B cell (primary cell): Measurements from ENCODE around the gene FBXO8. TPM values are rescaled to one million over a fixed set of nuclear protein-coding genes. Genes with fewer than 3 reads are reported as not detected.
"Not testable (repeated sequence)": the region's sequence is repeated elsewhere in the genome, so short reads cannot be mapped to it uniquely, and the experiment has no call there.

Source experiments
- ATAC-seq: fragments of 200-7000 bp; cut with Tn5 transposase; one replicate; pipeline ENCODE4 v1.10.0; 2021; ENCODE audit warnings: low read depth, mild to moderate bottlenecking, moderate number of reproducible peaks, moderate library complexity
- CTCF ChIA-PET: fragments of 350-600 bp; sonication (Branson Sonifier 250); formaldehyde crosslinking; loops from one replicate; lab custom pipeline; 2021; ENCODE audit warnings: antibody characterized with exemption, inconsistent platforms; lab: Charles Lee
- POLR2A ChIA-PET: fragments of 350-600 bp; sonication (Branson Sonifier 250); formaldehyde crosslinking; loops from one replicate; lab custom pipeline; 2021; ENCODE audit warnings: antibody characterized with exemption; lab: Charles Lee
- DNase-seq: peaks from one replicate; pipeline ENCODE4 v3.0.0; 2013
- H2AFZ ChIP-seq: 2 replicates; pipeline ENCODE4 v1.6.1; 2012; ENCODE audit warnings: mild to moderate bottlenecking, low read depth, low read length; ENCODE audit not compliant: insufficient read depth, poor library complexity, severe bottlenecking
- H3K27ac ChIP-seq, 2 donors: 1 replicate in 1 of 2; 2 replicates in 1 of 2; pipeline ENCODE4 v1.5.1; 2012 to 2013; ENCODE audit warnings: low read length in 2 of 2, mild to moderate bottlenecking in 2 of 2, moderate library complexity in 1 of 2
- H3K27me3 ChIP-seq, 4 experiments: fragments of 200-600 bp in 1 of 4; sonication (generic) in 1 of 4; replicated peaks in 1 of 4; 1 replicate in 2 of 4; 2 replicates in 2 of 4; pipeline versions ENCODE4 v1.6.1 to v1.7.0; 2013 to 2016; ENCODE audit warnings: low read length in 3 of 4, mild to moderate bottlenecking in 2 of 4, mixed read lengths in 1 of 4, moderate library complexity in 1 of 4; ENCODE audit not compliant: insufficient read depth in 4 of 4, control insufficient read depth in 3 of 4; ENCODE audit errors: control extremely low read depth in 1 of 4
- H3K36me3 ChIP-seq, 2 experiments: replicated peaks in 1 of 2; 1 replicate in 1 of 2; 2 replicates in 1 of 2; pipeline versions ENCODE4 v1.6.1 to v1.7.1; 2013; ENCODE audit warnings: low read length in 1 of 2; ENCODE audit not compliant: insufficient read depth in 2 of 2, control insufficient read depth in 1 of 2; ENCODE audit errors: control extremely low read depth in 1 of 2, extremely low read depth in 1 of 2
- H3K4me1 ChIP-seq, 2 donors: fragments of 200-600 bp in 1 of 2; sonication (generic) in 1 of 2; 1 replicate in 1 of 2; 2 replicates in 1 of 2; pipeline versions ENCODE4 v1.5.1 to v1.6.1; 2013 to 2017; ENCODE audit warnings: low read length in 2 of 2; ENCODE audit not compliant: control insufficient read depth in 2 of 2, insufficient read depth in 2 of 2
- H3K4me2 ChIP-seq: replicated peaks from 2 replicates; pipeline ENCODE3; 2012; ENCODE audit warnings: mild to moderate bottlenecking, low read depth, low read length; ENCODE audit not compliant: poor library complexity, severe bottlenecking
- H3K4me3 ChIP-seq, 5 experiments: fragments of 200-600 bp in 1 of 5; sonication (generic) in 1 of 5; 1 replicate in 3 of 5; 2 replicates in 2 of 5; pipeline versions ENCODE4 v1.5.1 to v1.7.0; 2011 to 2016; ENCODE audit warnings: low read length in 4 of 5, mild to moderate bottlenecking in 4 of 5, low read depth in 2 of 5, control low read depth in 1 of 5, moderate library complexity in 1 of 5; ENCODE audit not compliant: insufficient read depth in 1 of 5; ENCODE audit errors: control extremely low read depth in 1 of 5, extremely low read depth in 1 of 5
- H3K79me2 ChIP-seq: fragments of 200-600 bp; sonication (generic); one replicate; pipeline ENCODE4 v1.6.0; 2016; ENCODE audit warnings: low read length; ENCODE audit not compliant: control insufficient read depth, insufficient read depth
- H3K9ac ChIP-seq: fragments of 200-600 bp; sonication (generic); 2 replicates; pipeline ENCODE4 v1.6.1; 2017; ENCODE audit warnings: mild to moderate bottlenecking, low read length, moderate library complexity
- H3K9me3 ChIP-seq, 3 donors: one replicate each; pipeline versions ENCODE4 v1.6.1 to v1.7.1; 2013; ENCODE audit warnings: low read length in 2 of 3; ENCODE audit not compliant: control insufficient read depth in 2 of 3, insufficient read depth in 1 of 3; ENCODE audit errors: control extremely low read depth in 1 of 3
- H4K20me1 ChIP-seq: 2 replicates; pipeline ENCODE4 v1.6.0; 2012; ENCODE audit warnings: mild to moderate bottlenecking, low read length; ENCODE audit not compliant: insufficient read depth, control insufficient read depth, poor library complexity, severe bottlenecking
- H3K27ac Mint-ChIP-seq: one replicate; pipeline ENCODE4 v1.8.0; 2021; ENCODE audit warnings: mixed read lengths
- H3K27me3 Mint-ChIP-seq: one replicate; pipeline ENCODE4 v1.8.0; 2021; ENCODE audit warnings: mixed read lengths
- H3K4me1 Mint-ChIP-seq: one replicate; pipeline ENCODE4 v1.8.0; 2021; ENCODE audit warnings: mixed read lengths
- H3K4me3 Mint-ChIP-seq: one replicate; pipeline ENCODE4 v1.8.0; 2021; ENCODE audit warnings: mixed read lengths
- H3K9me3 Mint-ChIP-seq: one replicate; pipeline ENCODE4 v1.8.0; 2022; ENCODE audit warnings: mixed read lengths; ENCODE audit not compliant: insufficient read depth
- EZH2 ChIP-seq: IDR thresholded peaks from 2 replicates; pipeline ENCODE4 v1.6.1; 2012; ENCODE audit warnings: borderline replicate concordance, low read depth, mild to moderate bottlenecking, moderate library complexity, low read length; ENCODE audit not compliant: insufficient read depth, poor library complexity, severe bottlenecking
- WGBS: methylation state at CpG from one replicate; pipeline ENCODE4 v1.1.5; 2013; ENCODE audit warnings: missing lambda C conversion rate; ENCODE audit not compliant: insufficient coverage; 5-methylcytosine and 5-hydroxymethylcytosine counted together
- intact Hi-C: fragments of 100-400 bp; cut with micrococcal nuclease; formaldehyde crosslinking; loops from one replicate; pipeline ENCODE4 v1.10.0; 2022
- polyA plus RNA-seq: library from polyadenylated mRNA; depleted of rRNA; stranded (reverse); fragments of >200 nt; gene quantifications from 2 replicates; pipeline ENCODE4 v1.2.3, GENCODE V29; 2012
- total RNA-seq, 2 donors: library from RNA; stranded (reverse); fragments of 120-200 nt in 1 of 2; gene quantifications; 1 replicate in 1 of 2; 2 replicates in 1 of 2; pipeline versions ENCODE4 v1.2.3 to v1.2.4, GENCODE V29; 2013 to 2022
- TF ChIP-seq, protein P1 (sequence below): fragments of 200-600 bp; IDR thresholded peaks from one replicate; pipeline ENCODE4 v1.8.0; 2022; ENCODE audit warnings: antibody characterized with exemption, mild to moderate bottlenecking

The FBXO8 gene
- total and polyA plus RNA-seq, 2 donors (not counting 1 experiment from before 2014, with no cell fraction given), result 11.6 to 22.4 TPM

DNA sequence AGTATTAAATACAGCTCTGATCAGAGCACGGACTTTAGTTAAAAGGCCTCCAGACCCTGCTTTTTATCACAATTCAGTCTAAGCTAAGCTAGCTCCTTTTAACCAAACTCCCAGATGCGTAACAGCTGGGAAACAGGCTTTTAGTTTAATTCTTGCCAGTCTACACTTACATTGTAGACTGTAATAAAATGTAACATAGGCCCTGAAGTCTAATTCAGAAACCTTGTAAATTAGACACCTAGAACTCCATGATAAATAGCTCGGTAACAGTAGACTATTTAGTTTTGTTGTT, 20.1 kb downstream of the FBXO8 start:
- no peak overlapping the region for H3K9ac ChIP-seq
- no peak overlapping the region for H3K27ac ChIP-seq
- ChIA-PET POLR2A (no interaction called here), CTCF (no interaction called here)
- ATAC-seq, result no peak
- H3K27me3 Mint-ChIP-seq, result no peaks in the 10 kb centered on the region
- H3K9me3 Mint-ChIP-seq, result no peaks in the 10 kb centered on the region
- TF ChIP-seq, protein P1, sequence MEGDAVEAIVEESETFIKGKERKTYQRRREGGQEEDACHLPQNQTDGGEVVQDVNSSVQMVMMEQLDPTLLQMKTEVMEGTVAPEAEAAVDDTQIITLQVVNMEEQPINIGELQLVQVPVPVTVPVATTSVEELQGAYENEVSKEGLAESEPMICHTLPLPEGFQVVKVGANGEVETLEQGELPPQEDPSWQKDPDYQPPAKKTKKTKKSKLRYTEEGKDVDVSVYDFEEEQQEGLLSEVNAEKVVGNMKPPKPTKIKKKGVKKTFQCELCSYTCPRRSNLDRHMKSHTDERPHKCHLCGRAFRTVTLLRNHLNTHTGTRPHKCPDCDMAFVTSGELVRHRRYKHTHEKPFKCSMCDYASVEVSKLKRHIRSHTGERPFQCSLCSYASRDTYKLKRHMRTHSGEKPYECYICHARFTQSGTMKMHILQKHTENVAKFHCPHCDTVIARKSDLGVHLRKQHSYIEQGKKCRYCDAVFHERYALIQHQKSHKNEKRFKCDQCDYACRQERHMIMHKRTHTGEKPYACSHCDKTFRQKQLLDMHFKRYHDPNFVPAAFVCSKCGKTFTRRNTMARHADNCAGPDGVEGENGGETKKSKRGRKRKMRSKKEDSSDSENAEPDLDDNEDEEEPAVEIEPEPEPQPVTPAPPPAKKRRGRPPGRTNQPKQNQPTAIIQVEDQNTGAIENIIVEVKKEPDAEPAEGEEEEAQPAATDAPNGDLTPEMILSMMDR, result no peak
- TF ChIP-seq EZH2, result no peak
- peaks cover 0 to 5% of the 10 kb centered on the region in 2 experiments for H3K36me3 ChIP-seq
- H3K79me2 ChIP-seq, result peaks cover 27% of the 10 kb centered on the region
- H2AFZ ChIP-seq, result no peak overlapping the region
- no peak overlapping the region for H3K4me3 Mint-ChIP-seq
- no peak overlapping the region for H3K4me2 ChIP-seq
- H3K4me3 ChIP-seq, result no peak overlapping the region
- peaks cover 20% of the 10 kb centered on the region for H4K20me1 ChIP-seq
- peaks cover 7% of the 10 kb centered on the region for H3K4me1 Mint-ChIP-seq
- no peaks in the 10 kb centered on the region for H3K27me3 ChIP-seq
- no CpG with 5 or more reads among the region's 3 CpGs for WGBS
- H3K27ac Mint-ChIP-seq, result no peak overlapping the region
- intact Hi-C loops, result no loop called here
- H3K9me3 ChIP-seq, result no peaks in the 10 kb centered on the region
- DNase-seq, result no peak
- no peaks in the 10 kb centered on the region for H3K4me1 ChIP-seq

DNA sequence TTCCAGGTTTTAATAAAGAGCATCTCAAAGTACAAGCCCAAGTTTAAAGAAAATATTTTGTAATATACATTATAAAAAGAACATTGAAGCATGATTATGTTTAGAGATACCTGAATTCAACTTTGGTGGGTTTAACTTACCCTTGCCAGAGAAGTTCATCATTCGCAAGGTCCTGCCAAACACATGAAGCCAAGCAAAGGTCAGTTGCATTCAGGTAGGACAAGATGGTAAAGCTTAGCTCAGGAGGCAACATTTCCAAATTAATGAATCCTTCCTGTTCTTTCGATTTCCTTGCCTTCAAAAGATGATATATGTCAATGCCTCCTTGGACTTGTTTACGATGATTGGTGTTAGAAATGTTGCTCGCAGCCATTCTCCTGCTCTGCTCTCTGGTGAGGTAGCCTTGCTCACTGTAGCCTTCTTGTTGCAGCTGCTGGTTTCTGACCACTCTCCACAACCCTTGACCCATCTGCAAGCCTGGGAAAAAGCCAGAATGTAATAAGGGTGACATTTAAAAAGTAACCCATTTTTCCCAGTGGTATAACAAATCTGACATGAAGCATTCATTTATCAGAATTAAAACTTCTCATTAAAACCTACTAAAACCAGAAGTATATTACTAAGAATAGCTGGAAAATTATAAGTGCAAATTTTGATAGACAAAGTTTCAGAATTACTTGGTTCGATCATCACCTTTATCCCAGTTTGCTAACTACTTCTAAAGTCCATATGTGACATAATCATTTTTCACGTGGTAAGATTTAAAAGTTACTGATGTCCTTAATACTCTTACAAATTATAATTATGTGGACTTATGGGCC, 20.6 kb downstream of the FBXO8 start:
- H2AFZ ChIP-seq, result no peak overlapping the region
- H3K27me3 ChIP-seq, result no peaks in the 10 kb centered on the region
- TF ChIP-seq EZH2, result no peak
- TF ChIP-seq, protein P1, result no peak
- Mint-ChIP-seq H3K27ac (no peak overlapping the region), H3K4me1 (peaks cover 7% of the 10 kb centered on the region), H3K4me3 (no peak overlapping the region), H3K9me3 (no peaks in the 10 kb centered on the region), H3K27me3 (no peaks in the 10 kb centered on the region)
- H3K36me3 ChIP-seq, result peaks cover 3 to 5% of the 10 kb centered on the region in 2 experiments
- no peak overlapping the region for H3K9ac ChIP-seq
- H3K4me3 ChIP-seq, result no peak overlapping the region
- no peak for DNase-seq
- intact Hi-C loops, result no loop called here
- WGBS, result 100% methylated on average over 1 of the region's 6 CpGs
- H3K27ac ChIP-seq, result no peak overlapping the region
- no peak for ATAC-seq
- H4K20me1 ChIP-seq, result peaks cover 14% of the 10 kb centered on the region
- no peaks in the 10 kb centered on the region for H3K9me3 ChIP-seq
- CTCF ChIA-PET, result no interaction called here
- POLR2A ChIA-PET, result no interaction called here
- H3K4me1 ChIP-seq, result no peaks in the 10 kb centered on the region
- no peak overlapping the region for H3K4me2 ChIP-seq
- H3K79me2 ChIP-seq, result peaks cover 21% of the 10 kb centered on the region

DNA sequence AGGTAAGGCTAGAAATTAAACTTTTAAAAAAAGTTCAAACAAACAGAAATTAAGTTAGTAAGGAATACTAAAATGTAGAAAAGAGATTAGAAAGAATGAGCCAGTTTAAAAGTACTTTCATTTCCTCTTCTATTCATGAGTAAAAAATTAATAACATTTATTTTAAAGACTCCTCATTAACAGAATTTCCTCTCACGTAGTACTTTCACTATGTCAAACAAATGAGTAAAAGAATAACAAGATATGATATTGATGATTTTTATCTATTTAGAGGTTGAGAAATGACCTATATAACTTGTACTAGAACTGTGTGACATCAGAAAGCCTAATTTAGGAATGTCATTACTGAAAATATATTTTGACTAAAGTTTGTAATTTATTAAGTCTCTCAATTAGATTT, 22.0 kb downstream of the FBXO8 start:
- H3K27ac Mint-ChIP-seq, H3K27me3 Mint-ChIP-seq, H3K4me2 ChIP-seq, H3K27ac ChIP-seq, H3K9me3 ChIP-seq, DNase-seq, H4K20me1 ChIP-seq, H3K4me1 Mint-ChIP-seq, H3K4me3 Mint-ChIP-seq, POLR2A ChIA-PET, H3K9ac ChIP-seq, CTCF ChIA-PET, H2AFZ ChIP-seq, H3K9me3 Mint-ChIP-seq, ATAC-seq, H3K36me3 ChIP-seq, intact Hi-C loops, H3K27me3 ChIP-seq, H3K4me1 ChIP-seq, H3K4me3 ChIP-seq: not testable (repeated sequence)
- peaks cover 12% of the 10 kb centered on the region for H3K79me2 ChIP-seq
- WGBS, result no CpG with 5 or more reads among the region's 1 CpG
